Measurements from ENCODE around the gene FYB1.

Gene FYB1

GRCh38 chr5:39159811-39160490 is 59.4 kb downstream of the FYB1 start:
- H3K4me1 Mint-ChIP-seq: peaks cover 4% of the 10 kb centered on the region
- no peak overlapping the region for H3K4me3 Mint-ChIP-seq
- no peaks in the 10 kb centered on the region for H3K27me3 Mint-ChIP-seq (ENCODE audit: low read depth, poor library complexity)
- no peak for DNase-seq
- no peak for TF ChIP-seq CTCF (IDR thresholded peaks at IDR 0.05)
- H3K36me3 Mint-ChIP-seq (ENCODE audit: low read depth): no peaks in the 10 kb centered on the region
- H3K9me3 Mint-ChIP-seq: no peaks in the 10 kb centered on the region
- no peak overlapping the region for H3K27ac Mint-ChIP-seq

GRCh38 chr5:39158786-39159185 is 60.6 kb downstream of the FYB1 start:
- Mint-ChIP-seq H3K4me3 (no peak overlapping the region), H3K9me3 (no peaks in the 10 kb centered on the region), H3K27ac (no peak overlapping the region), H3K36me3 (ENCODE audit: low read depth) (no peaks in the 10 kb centered on the region), H3K27me3 (ENCODE audit: low read depth, poor library complexity) (no peaks in the 10 kb centered on the region), H3K4me1 (peaks cover 5% of the 10 kb centered on the region)
- TF ChIP-seq CTCF (IDR thresholded peaks at IDR 0.05): no peak
- no peak for DNase-seq

- no peak overlapping the region for H3K4me3 Mint-ChIP-seq
- H3K4me1 Mint-ChIP-seq: peaks cover 5% of the 10 kb centered on the region
- H3K36me3 Mint-ChIP-seq (ENCODE audit: low read depth): no peaks in the 10 kb centered on the region
- H3K27ac Mint-ChIP-seq: no peak overlapping the region
- DNase-seq: no peak
- no peaks in the 10 kb centered on the region for H3K9me3 Mint-ChIP-seq
- no peaks in the 10 kb centered on the region for H3K27me3 Mint-ChIP-seq (ENCODE audit: low read depth, poor library complexity)
- TF ChIP-seq CTCF (IDR thresholded peaks at IDR 0.05): no peak
These were observed 61.2 kb downstream of the FYB1 start for GRCh38 chr5:39158127-39158593.

GRCh38 chr5:39157701-39158100 is 61.7 kb downstream of the FYB1 start:
- Mint-ChIP-seq H3K36me3 (ENCODE audit: low read depth) (no peaks in the 10 kb centered on the region), H3K4me3 (no peak overlapping the region), H3K4me1 (peaks cover 5% of the 10 kb centered on the region), H3K9me3 (no peaks in the 10 kb centered on the region), H3K27ac (no peak overlapping the region), H3K27me3 (ENCODE audit: low read depth, poor library complexity) (no peaks in the 10 kb centered on the region)
- TF ChIP-seq CTCF (IDR thresholded peaks at IDR 0.05): no peak
- DNase-seq: no peak

GRCh38 chr5:39156082-39156481 is 63.3 kb downstream of the FYB1 start:
- TF ChIP-seq CTCF (IDR thresholded peaks at IDR 0.05): no peak
- Mint-ChIP-seq H3K27me3 (ENCODE audit: low read depth, poor library complexity) (no peaks in the 10 kb centered on the region), H3K4me1 (peaks cover 5% of the 10 kb centered on the region), H3K36me3 (ENCODE audit: low read depth) (no peaks in the 10 kb centered on the region), H3K9me3 (no peaks in the 10 kb centered on the region), H3K4me3 (no peak overlapping the region), H3K27ac (no peak overlapping the region)
- no peak for DNase-seq

- no peaks in the 10 kb centered on the region for H3K36me3 Mint-ChIP-seq (ENCODE audit: low read depth)
These were observed 67.6 kb downstream of the FYB1 start for GRCh38 chr5:39151745-39152144.

More at GRCh38 chr5:39151745-39152144, 67.6 kb downstream of the FYB1 start:
- Mint-ChIP-seq H3K27ac (no peak overlapping the region), H3K4me1 (peaks cover 5% of the 10 kb centered on the region), H3K27me3 (ENCODE audit: low read depth, poor library complexity) (no peaks in the 10 kb centered on the region), H3K9me3 (no peaks in the 10 kb centered on the region), H3K4me3 (no peak overlapping the region)
- TF ChIP-seq CTCF (IDR thresholded peaks at IDR 0.05): no peak
- DNase-seq: no peak
